Vagina (tissue), 2 donors: ENCODE data around the gene PPCDC.

ENCODE experiments used
- POLR2A ChIP-seq, 2 donors: fragments of 450-650 bp; IDR thresholded peaks; one replicate each; pipeline ENCODE4 v1.6.1; 2017; ENCODE audit warnings: antibody characterized with exemption in 2 of 2, mild to moderate bottlenecking in 2 of 2, moderate library complexity in 2 of 2
- POLR2AphosphoS5 ChIP-seq, 2 donors: sonication (generic); formaldehyde crosslinking; IDR thresholded peaks; one replicate each; pipeline ENCODE4 v1.9.0; 2017; ENCODE audit warnings: antibody characterized with exemption in 2 of 2, mild to moderate bottlenecking in 2 of 2, low read depth in 1 of 2; ENCODE audit not compliant: insufficient read depth in 1 of 2
- TF ChIP-seq, protein P1 (sequence below), 3 experiments: fragments of 450-650 bp in 2 of 3; fragments of 200-600 bp in 1 of 3; sonication (generic) in 1 of 3; IDR thresholded peaks; one replicate each; pipeline ENCODE4 v1.5.1; 2017 to 2019; ENCODE audit warnings: antibody characterized with exemption in 3 of 3, mild to moderate bottlenecking in 2 of 3, moderate library complexity in 2 of 3

- TF ChIP-seq, protein P1, sequence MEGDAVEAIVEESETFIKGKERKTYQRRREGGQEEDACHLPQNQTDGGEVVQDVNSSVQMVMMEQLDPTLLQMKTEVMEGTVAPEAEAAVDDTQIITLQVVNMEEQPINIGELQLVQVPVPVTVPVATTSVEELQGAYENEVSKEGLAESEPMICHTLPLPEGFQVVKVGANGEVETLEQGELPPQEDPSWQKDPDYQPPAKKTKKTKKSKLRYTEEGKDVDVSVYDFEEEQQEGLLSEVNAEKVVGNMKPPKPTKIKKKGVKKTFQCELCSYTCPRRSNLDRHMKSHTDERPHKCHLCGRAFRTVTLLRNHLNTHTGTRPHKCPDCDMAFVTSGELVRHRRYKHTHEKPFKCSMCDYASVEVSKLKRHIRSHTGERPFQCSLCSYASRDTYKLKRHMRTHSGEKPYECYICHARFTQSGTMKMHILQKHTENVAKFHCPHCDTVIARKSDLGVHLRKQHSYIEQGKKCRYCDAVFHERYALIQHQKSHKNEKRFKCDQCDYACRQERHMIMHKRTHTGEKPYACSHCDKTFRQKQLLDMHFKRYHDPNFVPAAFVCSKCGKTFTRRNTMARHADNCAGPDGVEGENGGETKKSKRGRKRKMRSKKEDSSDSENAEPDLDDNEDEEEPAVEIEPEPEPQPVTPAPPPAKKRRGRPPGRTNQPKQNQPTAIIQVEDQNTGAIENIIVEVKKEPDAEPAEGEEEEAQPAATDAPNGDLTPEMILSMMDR (IDR thresholded peaks at IDR 0.05) = no peak
- no peak for TF ChIP-seq POLR2A (IDR thresholded peaks at IDR 0.05)
- TF ChIP-seq POLR2AphosphoS5 (IDR thresholded peaks at IDR 0.05; ENCODE audit: insufficient read depth in 1 of 2, low read depth in 1 of 2) = no peak
Measured at GRCh38 chr15:75008629-75009326, 14.6 kb upstream of the PPCDC start.
